RWPE2 (cell line): ENCODE results near the gene CTSF.

ENCODE experiments used
- ATAC-seq: fragments of 200-7000 bp; cut with Tn5 transposase; 3 replicates; pipeline ENCODE4 v1.9.1; 2021; ENCODE audit warnings: low read depth
- DNase-seq: peaks from one replicate; pipeline ENCODE4 v3.0.0-alpha.2; 2020; ENCODE audit warnings: low spot score
- H3K27ac ChIP-seq: fragments of 450-650 bp; 2 replicates; pipeline ENCODE4 v1.5.1; 2017; ENCODE audit warnings: mild to moderate bottlenecking; ENCODE audit not compliant: poor library complexity, severe bottlenecking
- H3K27me3 ChIP-seq: fragments of 250-450 bp; sonication (Bioruptor Pico); 2 replicates; pipeline ENCODE4 v1.5.1; 2021; ENCODE audit warnings: mild to moderate bottlenecking, moderate library complexity; ENCODE audit not compliant: insufficient read depth, poor library complexity, severe bottlenecking
- H3K36me3 ChIP-seq: fragments of 250-450 bp; sonication (Bioruptor Pico); 2 replicates; pipeline ENCODE4 v1.5.1; 2020; ENCODE audit warnings: low read depth, mild to moderate bottlenecking, moderate library complexity
- H3K4me1 ChIP-seq: fragments of 250-450 bp; sonication (Bioruptor Pico); 2 replicates; pipeline ENCODE4 v1.5.1; 2021; ENCODE audit warnings: mild to moderate bottlenecking, moderate library complexity; ENCODE audit not compliant: insufficient read depth, poor library complexity, severe bottlenecking
- H3K4me3 ChIP-seq: fragments of 250-450 bp; sonication (Bioruptor Pico); 2 replicates; pipeline ENCODE4 v1.5.1; 2021; ENCODE audit warnings: mild to moderate bottlenecking, moderate library complexity; ENCODE audit not compliant: severe bottlenecking
- H3K9me3 ChIP-seq: fragments of 250-450 bp; sonication (Bioruptor Pico); 2 replicates; pipeline ENCODE4 v1.5.1; 2021; ENCODE audit warnings: mild to moderate bottlenecking, moderate library complexity; ENCODE audit not compliant: severe bottlenecking
- CTCF ChIP-seq: fragments of 450-650 bp; IDR thresholded peaks from one replicate; pipeline ENCODE4 v1.5.1; 2017; ENCODE audit warnings: mild to moderate bottlenecking, moderate library complexity; ENCODE audit not compliant: poor library complexity, severe bottlenecking

Gene CTSF

GRCh38 chr11:66562907-66563583 is 5.4 kb downstream of the CTSF start:
- H3K27me3 ChIP-seq, result peaks cover 3% of the 10 kb centered on the region
- DNase-seq, result no peak
- H3K36me3 ChIP-seq, result no peaks in the 10 kb centered on the region
- no peak for TF ChIP-seq CTCF
- no peak for ATAC-seq
- no peaks in the 10 kb centered on the region for H3K4me1 ChIP-seq
- H3K27ac ChIP-seq, result no peak overlapping the region
- H3K4me3 ChIP-seq, result no peak overlapping the region
- no peaks in the 10 kb centered on the region for H3K9me3 ChIP-seq

DNA sequence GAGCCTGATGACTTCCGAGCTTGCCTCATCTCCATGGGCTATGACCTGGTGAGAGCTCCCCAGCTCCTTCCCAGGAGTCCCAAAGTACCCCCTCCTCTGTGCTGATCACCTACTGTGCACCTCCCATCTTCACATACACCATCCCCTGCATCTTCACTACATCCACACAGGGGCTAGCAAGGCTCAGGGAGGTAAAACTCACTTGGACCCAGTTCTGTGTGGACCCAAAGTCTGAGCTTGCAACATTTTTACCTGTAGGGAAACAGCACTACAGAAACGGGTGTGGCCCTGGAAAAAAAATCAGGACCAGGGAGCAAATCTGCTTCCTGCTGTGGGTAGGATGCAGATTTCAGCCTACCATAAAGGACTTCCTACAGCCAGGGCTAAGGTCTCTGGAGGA is 6.1 kb downstream of the CTSF start:
- no peak overlapping the region for H3K27ac ChIP-seq
- H3K9me3 ChIP-seq, result no peaks in the 10 kb centered on the region
- no peak for TF ChIP-seq CTCF
- H3K36me3 ChIP-seq, result no peaks in the 10 kb centered on the region
- no peak overlapping the region for H3K4me3 ChIP-seq
- DNase-seq, result no peak
- peaks cover 3% of the 10 kb centered on the region for H3K27me3 ChIP-seq
- no peaks in the 10 kb centered on the region for H3K4me1 ChIP-seq
- ATAC-seq, result no peak

DNA sequence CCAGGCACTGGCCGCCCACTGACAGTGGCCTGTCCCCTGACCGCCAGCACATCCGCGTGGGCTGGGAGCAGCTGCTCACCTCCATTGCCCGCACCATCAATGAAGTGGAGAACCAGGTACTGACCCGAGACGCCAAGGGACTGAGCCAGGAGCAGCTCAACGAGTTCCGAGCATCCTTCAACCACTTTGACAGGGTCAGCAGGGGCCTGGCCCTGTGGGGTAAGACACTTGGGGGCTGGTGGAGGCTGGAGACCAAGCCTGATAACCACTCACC is 6.5 kb downstream of the CTSF start:
- no peak for ATAC-seq
- no peak for TF ChIP-seq CTCF
- peaks cover 3% of the 10 kb centered on the region for H3K27me3 ChIP-seq
- no peak for DNase-seq
- H3K4me1 ChIP-seq, result no peaks in the 10 kb centered on the region
- H3K36me3 ChIP-seq, result no peaks in the 10 kb centered on the region
- no peak overlapping the region for H3K27ac ChIP-seq
- H3K9me3 ChIP-seq, result no peaks in the 10 kb centered on the region
- H3K4me3 ChIP-seq, result no peak overlapping the region

GRCh38 chr11:66561178-66561974 is 7.0 kb downstream of the CTSF start:
- no peaks in the 10 kb centered on the region for H3K9me3 ChIP-seq
- no peak overlapping the region for H3K27ac ChIP-seq
- no peak for DNase-seq
- peaks cover 3% of the 10 kb centered on the region for H3K27me3 ChIP-seq
- H3K36me3 ChIP-seq, result no peaks in the 10 kb centered on the region
- H3K4me1 ChIP-seq, result no peaks in the 10 kb centered on the region
- no peak for ATAC-seq
- no peak for TF ChIP-seq CTCF
- no peak overlapping the region for H3K4me3 ChIP-seq
